ENCODE data around the gene PLPPR4. TPM values are rescaled to one million over a fixed set of nuclear protein-coding genes. Genes with fewer than 3 reads are reported as not detected.

Gene PLPPR4
- total and polyA plus RNA-seq, 2 of the 4 experiments (the other 2 are of a cell fraction): 4.5 to 7.0 TPM

- dilution Hi-C loops (cut with HindIII; ENCODE audit: low sequenced_read_pairs, unreplicated experiment): no loop called here
- no peak overlapping the region for H3K4me2 ChIP-seq (ENCODE audit: low read depth, low read length)
- in situ Hi-C loops (cut with MboI; ENCODE audit: low sequenced_read_pairs): no loop called here
- TF ChIP-seq BHLHE40 (IDR thresholded peaks at IDR 0.05; ENCODE audit: low read depth, low read length): no peak
- intact Hi-C loops (cut with micrococcal nuclease): no loop called here
- no peak overlapping the region for H4K8ac ChIP-seq (ENCODE audit: low read depth in 2 of 2, low read length in 2 of 2)
- H3K36me3 ChIP-seq (ENCODE audit: control insufficient read depth, insufficient read depth, low read length): no peaks in the 10 kb centered on the region
- ATAC-seq (ENCODE audit: low read depth) (no peak), DNase-seq (no peak)
- no peak overlapping the region for H2BK20ac ChIP-seq (ENCODE audit: low read depth, low read length)
- H3K9me1 ChIP-seq (ENCODE audit: insufficient read depth, low read length): no peaks in the 10 kb centered on the region
- no peak overlapping the region for H3K56ac ChIP-seq (ENCODE audit: extremely low read depth, insufficient read depth, low read length)
- no peak overlapping the region for H2AK5ac ChIP-seq (ENCODE audit: low read depth, low read length)
- H3K27me3 ChIP-seq (ENCODE audit: control insufficient read depth, insufficient read depth, low read length): no peaks in the 10 kb centered on the region
- WGBS, 2 experiments (ENCODE audit: extremely low coverage in 2 of 2, insufficient read length in 1 of 2): no CpG with 5 or more reads among the region's 5 CpGs
- no peak overlapping the region for H2BK15ac ChIP-seq (ENCODE audit: low read depth, low read length)
- no peak overlapping the region for H4K91ac ChIP-seq (ENCODE audit: insufficient read depth, low read depth, low read length)
- no peaks in the 10 kb centered on the region; the same call in 1 of the 2 replicates for H3K4me1 ChIP-seq (ENCODE audit: control insufficient read depth, insufficient read depth, low read length)
- H4K5ac ChIP-seq (ENCODE audit: low read depth, low read length): no peak overlapping the region
- no peak overlapping the region for H3K23ac ChIP-seq (ENCODE audit: low read depth, low read length)
- no peak overlapping the region for H3K18ac ChIP-seq (ENCODE audit: low read depth, low read length)
- BruUV-seq (replicated peaks): no TSS peak
- no peak overlapping the region for H2BK120ac ChIP-seq (ENCODE audit: low read depth, low read length)
- H2BK5ac ChIP-seq (ENCODE audit: low read depth, low read length, poor library complexity, severe bottlenecking): no peak overlapping the region
- no peaks in the 10 kb centered on the region for H3K79me1 ChIP-seq (ENCODE audit: low read depth in 1 of 2, low read length in 2 of 2)
- H2AK9ac ChIP-seq (replicated peaks; ENCODE audit: low read depth, low read length, poor library complexity): no peak overlapping the region
- H3K27ac ChIP-seq (ENCODE audit: insufficient read depth, low read length): no peak overlapping the region
- no peak overlapping the region for H3K4ac ChIP-seq (ENCODE audit: low read depth, low read length)
- ChIA-PET POLR2A (ENCODE audit: unreplicated experiment) (no interaction called here), CTCF (no interaction called here)
- no peaks in the 10 kb centered on the region for H4K20me1 ChIP-seq (ENCODE audit: insufficient read depth, low read length)
- H2AFZ ChIP-seq (replicated peaks; ENCODE audit: low read length, poor library complexity): no peak overlapping the region
- no peak overlapping the region for H3K9ac ChIP-seq (ENCODE audit: low read depth, low read length)
- H3K4me3 ChIP-seq (ENCODE audit: insufficient read depth, low read depth, low read length): no peak overlapping the region
- H3K9me3 ChIP-seq (ENCODE audit: control insufficient read depth, insufficient read depth, low read length): no peaks in the 10 kb centered on the region; the same call in 1 of the 2 replicates
- no peak overlapping the region for H3K14ac ChIP-seq (replicated peaks; ENCODE audit: low read depth, low read length)
These were observed 47.3 kb upstream of the PLPPR4 start for GRCh38 chr1:99216956-99217355.

Data from IMR-90 (cell line).